Neuronal stem cell (in vitro differentiated cells): ENCODE measurements around the gene DUOXA2.

ENCODE experiments used
- DNase-seq: peaks from one replicate; pipeline ENCODE4 v3.0.0-alpha.2; 2013; ENCODE audit warnings: low spot score
- H2AFZ ChIP-seq: one replicate; pipeline ENCODE4 v1.6.1; 2013; ENCODE audit warnings: mild to moderate bottlenecking, low read length, inconsistent platforms
- H2AK5ac ChIP-seq: 2 replicates; pipeline ENCODE4 v1.6.1; 2013; ENCODE audit warnings: low read depth, mild to moderate bottlenecking, inconsistent platforms, low read length, moderate library complexity, mixed read lengths
- H2BK120ac ChIP-seq: 2 replicates; pipeline ENCODE4 v1.6.1; 2013; ENCODE audit warnings: low read depth, mild to moderate bottlenecking, inconsistent platforms, low read length, moderate library complexity, mixed read lengths
- H2BK12ac ChIP-seq: one replicate; pipeline ENCODE4 v1.6.1; 2013; ENCODE audit warnings: low read length, inconsistent platforms
- H2BK15ac ChIP-seq: 2 replicates; pipeline ENCODE4 v1.6.1; 2013; ENCODE audit warnings: mild to moderate bottlenecking, low read length, inconsistent platforms, mixed read lengths
- H2BK5ac ChIP-seq: one replicate; pipeline ENCODE4 v1.6.1; 2013; ENCODE audit warnings: inconsistent platforms, mild to moderate bottlenecking, low read length, moderate library complexity
- H3K14ac ChIP-seq: one replicate; pipeline ENCODE4 v1.6.1; 2013; ENCODE audit warnings: low read length, inconsistent platforms
- H3K18ac ChIP-seq: 2 replicates; pipeline ENCODE4 v1.6.1; 2013; ENCODE audit warnings: low read length, inconsistent platforms
- H3K23ac ChIP-seq: 2 replicates; pipeline ENCODE4 v1.6.1; 2013; ENCODE audit warnings: low read depth, mild to moderate bottlenecking, mixed read lengths, low read length, inconsistent platforms; ENCODE audit not compliant: poor library complexity
- H3K27ac ChIP-seq: replicated peaks from 3 replicates; pipeline ENCODE4 v1.5.1; 2013; ENCODE audit warnings: low read length, inconsistent platforms
- H3K27me3 ChIP-seq, 3 experiments: 2 replicates each; pipeline ENCODE4 v1.6.1; 2013; ENCODE audit warnings: low read length in 3 of 3, mild to moderate bottlenecking in 2 of 3, inconsistent platforms in 1 of 3, low read depth in 1 of 3, mixed read lengths in 1 of 3, moderate library complexity in 1 of 3; ENCODE audit not compliant: control insufficient read depth in 3 of 3, insufficient read depth in 3 of 3
- H3K36me3 ChIP-seq, 2 donors: replicated peaks in 1 of 2; 2 replicates each; pipeline ENCODE4 v1.6.1; 2013; ENCODE audit warnings: low read length in 2 of 2; ENCODE audit not compliant: control insufficient read depth in 2 of 2, insufficient read depth in 2 of 2
- H3K4ac ChIP-seq: 2 replicates; pipeline ENCODE4 v1.6.1; 2013; ENCODE audit warnings: inconsistent platforms, mild to moderate bottlenecking, low read length, moderate library complexity
- H3K4me1 ChIP-seq, 2 donors: 1 replicate in 1 of 2; 2 replicates in 1 of 2; pipeline ENCODE4 v1.6.1; 2013; ENCODE audit warnings: low read length in 2 of 2, low read depth in 1 of 2; ENCODE audit not compliant: control insufficient read depth in 2 of 2, insufficient read depth in 1 of 2
- H3K4me2 ChIP-seq: one replicate; pipeline ENCODE4 v1.6.1; 2013; ENCODE audit warnings: mild to moderate bottlenecking, low read length, inconsistent platforms; ENCODE audit not compliant: insufficient read depth, poor library complexity, severe bottlenecking
- H3K4me3 ChIP-seq, 2 donors: 2 replicates each; pipeline ENCODE4 v1.5.1; 2013; ENCODE audit warnings: low read length in 2 of 2, mild to moderate bottlenecking in 2 of 2, inconsistent platforms in 1 of 2, moderate library complexity in 1 of 2
- H3K79me1 ChIP-seq: one replicate; pipeline ENCODE4 v1.6.1; 2013; ENCODE audit warnings: low read depth, mild to moderate bottlenecking, inconsistent platforms, low read length, moderate library complexity
- H3K9ac ChIP-seq: one replicate; pipeline ENCODE4 v1.6.1; 2013; ENCODE audit warnings: mild to moderate bottlenecking, low read depth, low read length, inconsistent platforms; ENCODE audit not compliant: poor library complexity
- H3K9me3 ChIP-seq, 2 donors: replicated peaks in 1 of 2; 2 replicates each; pipeline versions ENCODE3 to v1.6.1; 2013; ENCODE audit warnings: low read length in 2 of 2, mild to moderate bottlenecking in 2 of 2, inconsistent platforms in 1 of 2, low read depth in 1 of 2, mixed read lengths in 1 of 2, moderate library complexity in 1 of 2; ENCODE audit not compliant: control insufficient read depth in 2 of 2, insufficient read depth in 1 of 2
- H4K8ac ChIP-seq: one replicate; pipeline ENCODE4 v1.6.1; 2013; ENCODE audit warnings: low read depth, mild to moderate bottlenecking, inconsistent platforms, low read length, moderate library complexity
- H4K91ac ChIP-seq: one replicate; pipeline ENCODE4 v1.6.1; 2013; ENCODE audit warnings: low read length, low read depth, mild to moderate bottlenecking, inconsistent platforms; ENCODE audit not compliant: poor library complexity
- WGBS, 2 donors: extraction: QIAGEN DNeasy Blood & Tissue Kit; methylation state at CpG; one replicate each; pipeline ENCODE4 v1.1.7; 2013; ENCODE audit warnings: missing lambda C conversion rate in 2 of 2, mixed read lengths in 1 of 2; ENCODE audit not compliant: insufficient read length in 2 of 2, insufficient replicate concordance in 1 of 2; ENCODE audit errors: extremely low coverage in 2 of 2; 5-methylcytosine and 5-hydroxymethylcytosine counted together

DUOXA2 gene

GRCh38 chr15:45123397-45123796, 9.3 kb downstream of the DUOXA2 start:
- Histone ChIP-seq H3K27ac (no peak overlapping the region), H3K4me2 (no peak overlapping the region), H4K91ac (no peak overlapping the region), H2BK120ac (no peak overlapping the region), H2BK15ac (no peak overlapping the region), H3K4me3 (no peak overlapping the region), H3K18ac (no peak overlapping the region), H2AFZ (no peak overlapping the region), H2BK12ac (no peak overlapping the region), H2AK5ac (no peak overlapping the region), H3K9ac (no peak overlapping the region), H3K36me3 (no peaks in the 10 kb centered on the region), H3K4ac (no peak overlapping the region), H3K27me3 (peaks cover 3 to 80% (median 45%) of the 10 kb centered on the region in 3 experiments), H3K4me1 (no peaks in the 10 kb centered on the region), H3K79me1 (no peaks in the 10 kb centered on the region), H4K8ac (no peak overlapping the region), H3K23ac (no peak overlapping the region), H3K9me3 (no peaks in the 10 kb centered on the region), H3K14ac (no peak overlapping the region), H2BK5ac (no peak overlapping the region)
- DNase-seq: no peak

- Histone ChIP-seq H4K91ac (no peak overlapping the region), H2BK5ac (no peak overlapping the region), H3K4me3 (no peak overlapping the region), H2BK120ac (no peak overlapping the region), H3K36me3 (no peaks in the 10 kb centered on the region), H3K14ac (no peak overlapping the region), H3K27ac (no peak overlapping the region), H3K23ac (no peak overlapping the region), H2AFZ (no peak overlapping the region), H3K9ac (no peak overlapping the region), H3K4me2 (no peak overlapping the region), H2AK5ac (no peak overlapping the region), H3K18ac (no peak overlapping the region), H3K27me3 (peaks cover 20 to 87% (median 72%) of the 10 kb centered on the region in 3 experiments), H3K4ac (no peak overlapping the region), H2BK15ac (no peak overlapping the region), H3K4me1 (no peaks in the 10 kb centered on the region), H3K9me3 (peaks cover 0 to 1% of the 10 kb centered on the region in 2 donors), H4K8ac (no peak overlapping the region), H2BK12ac (no peak overlapping the region), H3K79me1 (no peaks in the 10 kb centered on the region)
- WGBS, 2 donors: 100% methylated on average over 2 of the region's 2 CpGs; no CpG with 5 or more reads in 1 of the 2 donors
- no peak for DNase-seq
These were observed 12.5 kb downstream of the DUOXA2 start for GRCh38 chr15:45126535-45127158.

DNA sequence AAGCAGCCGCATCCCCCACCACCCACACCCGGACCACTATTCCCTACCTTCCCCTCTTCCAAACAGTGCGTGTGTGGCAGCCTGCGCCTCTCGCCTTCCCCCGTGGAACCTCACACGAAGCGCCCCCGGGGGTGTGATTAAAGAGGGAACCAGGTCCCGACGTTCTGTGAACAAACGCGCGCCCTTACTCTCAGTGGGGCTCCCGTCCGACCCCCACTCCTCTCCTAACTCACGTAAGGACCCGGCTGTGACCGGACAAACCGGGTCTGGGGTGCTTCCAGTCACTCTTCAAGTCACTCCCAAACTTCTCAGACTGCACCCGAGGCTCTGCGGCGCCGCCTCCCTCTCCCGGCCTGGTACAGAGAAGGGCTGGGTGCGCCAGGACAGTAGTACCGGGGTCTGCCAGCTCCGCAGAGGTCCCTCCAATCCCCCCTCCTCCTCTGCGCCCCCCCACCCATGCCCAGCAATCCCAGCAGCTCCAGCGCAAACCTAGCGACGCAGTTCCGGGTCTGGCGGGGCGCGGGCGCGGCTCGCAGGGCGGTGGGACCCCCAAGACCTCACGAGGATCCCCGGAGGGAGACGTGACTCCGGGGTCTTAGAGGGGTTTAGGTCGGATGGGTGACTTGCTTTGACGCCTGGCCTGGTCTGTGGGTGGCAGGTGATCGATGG, 15.0 kb downstream of the DUOXA2 start:
- DNase-seq: no peak
- Histone ChIP-seq H3K36me3 (no peaks in the 10 kb centered on the region), H2AK5ac (no peak overlapping the region), H3K14ac (peak overlapping the region; percentile 23), H3K4me2 (peak overlapping the region; percentile 55), H2BK15ac (no peak overlapping the region), H3K4ac (no peak overlapping the region), H2BK5ac (no peak overlapping the region), H3K9me3 (peaks cover 0 to 1% of the 10 kb centered on the region in 2 donors), H3K9ac (no peak overlapping the region), H4K8ac (no peak overlapping the region), H3K23ac (peak overlapping the region; percentile 37), H2BK12ac (no peak overlapping the region), H3K4me1 (no peaks in the 10 kb centered on the region), H3K4me3 (peak overlapping the region in 1 of 2 donors; percentile 22), H3K18ac (peak overlapping the region; percentile 46), H3K79me1 (no peaks in the 10 kb centered on the region), H4K91ac (no peak overlapping the region), H3K27ac (no peak overlapping the region), H2AFZ (peak overlapping the region; percentile 78), H2BK120ac (no peak overlapping the region), H3K27me3 (peaks cover 24 to 91% (median 82%) of the 10 kb centered on the region in 3 experiments)
- WGBS, 2 donors: no CpG with 5 or more reads among the region's 47 CpGs

- Histone ChIP-seq H3K4ac (no peak within 1 kb of the TSS), H3K27ac (no peak within 1 kb of the TSS), H3K27me3 (peaks cover 28 to 95% (median 87%) of the 10 kb centered on the region in 3 experiments), H3K4me1 (no peaks in the 10 kb centered on the region), H3K36me3 (no peaks in the 10 kb centered on the region), H4K91ac (no peak within 1 kb of the TSS), H3K9ac (no peak within 1 kb of the TSS), H3K4me3 (peak within 1 kb of the TSS in 1 of 2 donors; percentile 22), H2BK120ac (no peak within 1 kb of the TSS), H3K9me3 (peaks cover 3% of the 10 kb centered on the region in 2 donors), H2AFZ (peak within 1 kb of the TSS; percentile 78), H3K18ac (peak within 1 kb of the TSS; percentile 46), H3K14ac (peak within 1 kb of the TSS; percentile 23), H2BK5ac (no peak within 1 kb of the TSS), H3K4me2 (peak within 1 kb of the TSS; percentile 55), H2BK15ac (no peak within 1 kb of the TSS), H2BK12ac (no peak within 1 kb of the TSS), H2AK5ac (no peak within 1 kb of the TSS), H4K8ac (no peak within 1 kb of the TSS), H3K79me1 (no peaks in the 10 kb centered on the region), H3K23ac (peak within 1 kb of the TSS; percentile 37)
- DNase-seq: no peak
- WGBS, 2 donors: no CpG with 5 or more reads among the region's 46 CpGs
These were observed 15.6 kb downstream of the DUOXA2 start, which contains the start of the genes DUOX1 and DUOXA1 for GRCh38 chr15:45129651-45130129. DUOX1 (plus strand) TSS chr15:45129994; CDS start chr15:45131967, 1,973 bp downstream. DUOXA1 (minus strand) TSS chr15:45129879; CDS start chr15:45123014, 6,865 bp downstream.
